PC-3 (cell line): Measurements from ENCODE around the gene SAP30BP. TPM values are rescaled to one million over a fixed set of nuclear protein-coding genes. Genes with fewer than 3 reads are reported as not detected.

Source experiments
- ATAC-seq: fragments of 200-7000 bp; cut with Tn5 transposase; 2 replicates; pipeline ENCODE4 v1.9.1; 2020; ENCODE audit warnings: mild to moderate bottlenecking, moderate library complexity
- BruUV-seq: library from RNA; stranded (reverse); fragments of 400-500 nt; replicated peaks from 2 replicates; lab custom pipeline; 2021; lab: Mats Ljungman, UMichigan
- CTCF ChIA-PET: fragments of 300-600 bp; sonication (Branson Sonifier 250); formaldehyde crosslinking; loops from one replicate; lab custom pipeline; 2022; ENCODE audit warnings: antibody characterized with exemption; lab: Charles Lee
- POLR2A ChIA-PET: fragments of 300-600 bp; sonication (Branson Sonifier 250); formaldehyde crosslinking; loops from one replicate; lab custom pipeline; 2022; ENCODE audit warnings: antibody characterized with exemption; ENCODE audit not compliant: unreplicated experiment; lab: Charles Lee
- DNase-seq: peaks from one replicate; pipeline ENCODE4 v3.0.0-alpha.2; 2015
- H2AFZ ChIP-seq: fragments of 300-600 bp; sonication (generic); 2 replicates; pipeline ENCODE4 v1.6.0; 2016; ENCODE audit warnings: antibody characterized with exemption, low read length
- H3F3A ChIP-seq: fragments of 300-600 bp; sonication (generic); one replicate; pipeline ENCODE4 v1.6.0; 2017; ENCODE audit warnings: antibody characterized with exemption, low read length, control low read depth, mild to moderate bottlenecking; ENCODE audit not compliant: unreplicated experiment
- H3K27ac ChIP-seq: fragments of 300-600 bp; sonication (generic); 2 replicates; pipeline ENCODE4 v1.5.1; 2016; ENCODE audit warnings: mild to moderate bottlenecking, low read length
- H3K27me3 ChIP-seq: fragments of 300-600 bp; sonication (generic); 2 replicates; pipeline ENCODE4 v1.6.1; 2016; ENCODE audit warnings: low read length, mixed read lengths
- H3K36me3 ChIP-seq: fragments of 300-600 bp; sonication (generic); 2 replicates; pipeline ENCODE4 v1.6.1; 2016; ENCODE audit warnings: low read depth, mixed run types, low read length, mixed read lengths
- H3K4me1 ChIP-seq: fragments of 300-600 bp; sonication (generic); 2 replicates; pipeline ENCODE4 v1.5.1; 2016; ENCODE audit warnings: low read length; ENCODE audit not compliant: insufficient read depth
- H3K4me2 ChIP-seq: fragments of 300-600 bp; sonication (generic); 2 replicates; pipeline ENCODE4 v1.6.0; 2016; ENCODE audit warnings: low read length
- H3K4me3 ChIP-seq: fragments of 300-600 bp; sonication (generic); 2 replicates; pipeline ENCODE4 v1.5.1; 2016; ENCODE audit warnings: mild to moderate bottlenecking, low read length, mixed read lengths
- H3K79me2 ChIP-seq: fragments of 300-600 bp; sonication (generic); 2 replicates; pipeline ENCODE4 v1.6.1; 2017; ENCODE audit warnings: low read length, mixed read lengths
- H3K9ac ChIP-seq: fragments of 300-600 bp; sonication (generic); 2 replicates; pipeline ENCODE4 v1.6.0; 2016; ENCODE audit warnings: mild to moderate bottlenecking, low read length
- H3K9me2 ChIP-seq: fragments of 300-600 bp; sonication (generic); replicated peaks from 2 replicates; pipeline ENCODE4 v1.6.1; 2016; ENCODE audit warnings: mixed run types, low read length, mixed read lengths
- H3K9me3 ChIP-seq: fragments of 300-600 bp; sonication (generic); 2 replicates; pipeline ENCODE4 v1.6.1; 2016; ENCODE audit warnings: low read length, mixed read lengths
- H4K20me1 ChIP-seq: fragments of 300-600 bp; sonication (generic); 2 replicates; pipeline ENCODE4 v1.6.1; 2016; ENCODE audit warnings: low read length, mixed read lengths
- CTCF ChIP-seq: fragments of 300-600 bp; sonication (generic); conservative IDR thresholded peaks from 2 replicates; pipeline ENCODE4 v1.5.1; 2017; ENCODE audit warnings: antibody characterized with exemption, low read depth, mild to moderate bottlenecking, low read length
- EZH2 ChIP-seq: fragments of 300-600 bp; sonication (generic); IDR thresholded peaks from one replicate; pipeline ENCODE4 v1.6.1; 2017; ENCODE audit warnings: antibody characterized with exemption, mild to moderate bottlenecking, low read length; ENCODE audit not compliant: unreplicated experiment
- EZH2phosphoT487 ChIP-seq: fragments of 300-600 bp; sonication (generic); IDR thresholded peaks from 2 replicates; pipeline ENCODE4 v1.6.1; 2018; ENCODE audit warnings: mild to moderate bottlenecking, antibody characterized with exemption, low read length, borderline replicate concordance
- intact Hi-C: fragments of 100-400 bp; cut with micrococcal nuclease; formaldehyde crosslinking; loops from 2 replicates; pipeline ENCODE4 v1.9.0; 2023
- total RNA-seq: library from RNA; depleted of rRNA; stranded (reverse); fragments of >200 nt; gene quantifications from 2 replicates; pipeline ENCODE4 v1.2.3, GENCODE V29; 2014

Gene SAP30BP
- total RNA-seq, 1 experiment from 2014 or later, result 97.8 TPM

DNA sequence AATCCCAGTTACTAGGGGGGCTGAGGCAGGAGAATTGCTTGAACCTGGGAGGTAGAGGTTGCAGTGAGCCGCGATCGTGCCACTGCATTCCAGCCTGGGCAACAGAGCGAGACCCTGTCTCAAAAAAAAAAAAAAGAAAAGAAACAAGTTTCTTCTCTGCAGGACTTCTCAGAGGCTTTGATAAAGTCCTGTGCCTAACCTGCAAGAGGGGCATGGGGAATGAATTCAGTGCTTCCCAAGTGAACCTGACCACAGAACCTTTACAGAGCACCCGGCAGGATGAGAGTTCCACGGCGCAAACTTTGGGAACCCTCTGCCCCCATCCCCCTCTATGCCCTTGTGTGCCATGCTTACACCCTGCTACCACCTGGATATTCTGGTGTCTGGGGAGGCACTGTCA lies 72.0 kb downstream of the SAP30BP start:
- no peak for TF ChIP-seq CTCF
- TF ChIP-seq EZH2phosphoT487, result no peak
- no peak for TF ChIP-seq EZH2
- Histone ChIP-seq H4K20me1 (no peaks in the 10 kb centered on the region), H3K4me1 (no peaks in the 10 kb centered on the region), H3K27me3 (no peaks in the 10 kb centered on the region), H3K27ac (no peak overlapping the region), H3K9me3 (no peaks in the 10 kb centered on the region), H3K36me3 (peaks cover 72% of the 10 kb centered on the region), H3F3A (no peaks in the 10 kb centered on the region), H3K4me2 (no peak overlapping the region), H2AFZ (no peak overlapping the region), H3K9ac (no peak overlapping the region), H3K4me3 (no peak overlapping the region), H3K9me2 (no peaks in the 10 kb centered on the region), H3K79me2 (no peaks in the 10 kb centered on the region)
- no peak for DNase-seq
- ChIA-PET CTCF (interaction anchor here (0.5 kb wide), 1 partner anchor 61 kb away, joined by 4 read pairs; no protein-coding TSS in a partner anchor), POLR2A (no interaction called here)
- ATAC-seq, result no peak
- no TSS peak for BruUV-seq
- intact Hi-C loops, result no loop called here

GRCh38 chr17:75739801-75740200 lies 72.7 kb downstream of the SAP30BP start:
- CTCF ChIA-PET, result no interaction called here
- Histone ChIP-seq H3K9me3 (no peaks in the 10 kb centered on the region), H3F3A (no peaks in the 10 kb centered on the region), H4K20me1 (no peaks in the 10 kb centered on the region), H3K27ac (no peak overlapping the region), H3K79me2 (no peaks in the 10 kb centered on the region), H3K27me3 (no peaks in the 10 kb centered on the region), H3K9me2 (no peaks in the 10 kb centered on the region), H3K4me3 (no peak overlapping the region), H3K36me3 (peaks cover 67% of the 10 kb centered on the region), H2AFZ (no peak overlapping the region), H3K4me2 (no peak overlapping the region), H3K4me1 (no peaks in the 10 kb centered on the region), H3K9ac (no peak overlapping the region)
- TF ChIP-seq EZH2phosphoT487 (no peak), EZH2 (no peak)
- no peak for DNase-seq
- no peak for ATAC-seq
- intact Hi-C loops, result no loop called here
- POLR2A ChIA-PET, result no interaction called here
- BruUV-seq, result no TSS peak

DNA sequence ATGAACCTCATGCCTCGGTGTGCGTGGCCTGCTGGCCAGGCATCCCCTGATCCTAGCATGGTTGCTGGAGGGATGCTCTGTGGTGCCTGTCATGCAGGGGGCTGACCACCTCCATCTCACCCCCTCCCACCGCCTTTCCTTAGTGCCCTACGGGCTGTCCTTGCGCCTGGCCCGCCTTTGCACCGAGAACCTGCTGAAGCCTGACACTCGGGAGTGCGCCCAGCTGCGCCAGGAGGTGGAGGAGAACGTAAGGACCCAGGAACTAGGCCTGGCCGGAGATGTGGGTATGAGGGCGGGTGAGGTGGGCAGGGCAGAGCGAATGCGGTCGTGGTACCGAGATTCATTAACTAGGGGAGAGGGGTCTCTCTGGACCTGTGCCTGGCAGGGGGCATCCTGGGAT lies 73.1 kb downstream of the SAP30BP start:
- ChIA-PET POLR2A (no interaction called here), CTCF (no interaction called here)
- H3K4me3 ChIP-seq, result no peak overlapping the region
- DNase-seq (no peak), ATAC-seq (no peak)
- no peaks in the 10 kb centered on the region for H3K9me3 ChIP-seq
- H3K9ac ChIP-seq, result no peak overlapping the region
- no peaks in the 10 kb centered on the region for H3K27me3 ChIP-seq
- no peak overlapping the region for H3K4me2 ChIP-seq
- H3K9me2 ChIP-seq, result no peaks in the 10 kb centered on the region
- no TSS peak for BruUV-seq
- H2AFZ ChIP-seq, result no peak overlapping the region
- H3K4me1 ChIP-seq, result no peaks in the 10 kb centered on the region
- H4K20me1 ChIP-seq, result no peaks in the 10 kb centered on the region
- H3K79me2 ChIP-seq, result no peaks in the 10 kb centered on the region
- no peak for TF ChIP-seq CTCF
- TF ChIP-seq EZH2, result no peak
- TF ChIP-seq EZH2phosphoT487, result no peak
- peaks cover 70% of the 10 kb centered on the region for H3K36me3 ChIP-seq
- no peaks in the 10 kb centered on the region for H3F3A ChIP-seq
- H3K27ac ChIP-seq, result no peak overlapping the region
- intact Hi-C loops, result no loop called here
